Neural cell (in vitro differentiated cells): Measurements from ENCODE around the gene CACNA2D4.

Experiments
- CTCF ChIP-seq: fragments of 450-650 bp; IDR thresholded peaks from 2 replicates; pipeline ENCODE4 v1.5.1; 2014; ENCODE audit warnings: antibody characterized with exemption, mild to moderate bottlenecking, moderate library complexity; ENCODE audit not compliant: poor library complexity, severe bottlenecking
- EP300 ChIP-seq: fragments of 450-650 bp; conservative IDR thresholded peaks from 2 replicates; pipeline ENCODE4 v1.6.1; 2014; ENCODE audit warnings: antibody characterized with exemption, mild to moderate bottlenecking, moderate library complexity; ENCODE audit not compliant: poor library complexity, severe bottlenecking
- EZH2 ChIP-seq: fragments of 200-600, 300-800 bp; shearing (Covaris generic), sonication (generic); IDR thresholded peaks from 2 replicates; pipeline ENCODE4 v1.6.1; 2014; ENCODE audit warnings: antibody characterized with exemption, low read length, borderline replicate concordance, mild to moderate bottlenecking; ENCODE audit not compliant: insufficient read depth, poor library complexity, severe bottlenecking
- MXI1 ChIP-seq: fragments of 450-650 bp; conservative IDR thresholded peaks from 2 replicates; pipeline ENCODE4 v1.6.1; 2014; ENCODE audit warnings: antibody characterized with exemption, mild to moderate bottlenecking; ENCODE audit not compliant: poor library complexity, severe bottlenecking
- POLR2AphosphoS5 ChIP-seq: IDR thresholded peaks from 2 replicates; pipeline ENCODE4 v1.6.1; 2012
- RAD21 ChIP-seq: fragments of 450-650 bp; conservative IDR thresholded peaks from 2 replicates; pipeline ENCODE4 v1.6.1; 2014; ENCODE audit warnings: antibody characterized with exemption, mild to moderate bottlenecking, moderate library complexity
- TAF1 ChIP-seq: IDR thresholded peaks from 2 replicates; pipeline ENCODE4 v1.6.1; 2012; ENCODE audit warnings: low read depth

- TF ChIP-seq EP300 = no peak
- TF ChIP-seq CTCF = no peak
- no peak for TF ChIP-seq MXI1
- TF ChIP-seq EZH2 = no peak
- TF ChIP-seq RAD21 = no peak
- TF ChIP-seq TAF1 = no peak
- TF ChIP-seq POLR2AphosphoS5 = no peak
These were observed 5.7 kb downstream of the CACNA2D4 start for GRCh38 chr12:1912580-1913376.
